ENCODE data around the gene ANKS1B.

- TF ChIP-seq CTCF (IDR thresholded peaks at IDR 0.05) (no peak), POLR2A (IDR thresholded peaks at IDR 0.05) (no peak)
These were observed 875.8 kb downstream of the ANKS1B start for GRCh38 chr12:99108924-99109323.
